ENCODE results near the gene ATG16L1.

GRCh38 chr2:233258211-233258610 lies 6.7 kb downstream of the ATG16L1 start:
- TF ChIP-seq EP300 (IDR thresholded peaks at IDR 0.05) (no peak), POLR2A (IDR thresholded peaks at IDR 0.05) (no peak), POLR2AphosphoS5 (IDR thresholded peaks at IDR 0.05) (no peak)
- TF ChIP-seq, protein P1, sequence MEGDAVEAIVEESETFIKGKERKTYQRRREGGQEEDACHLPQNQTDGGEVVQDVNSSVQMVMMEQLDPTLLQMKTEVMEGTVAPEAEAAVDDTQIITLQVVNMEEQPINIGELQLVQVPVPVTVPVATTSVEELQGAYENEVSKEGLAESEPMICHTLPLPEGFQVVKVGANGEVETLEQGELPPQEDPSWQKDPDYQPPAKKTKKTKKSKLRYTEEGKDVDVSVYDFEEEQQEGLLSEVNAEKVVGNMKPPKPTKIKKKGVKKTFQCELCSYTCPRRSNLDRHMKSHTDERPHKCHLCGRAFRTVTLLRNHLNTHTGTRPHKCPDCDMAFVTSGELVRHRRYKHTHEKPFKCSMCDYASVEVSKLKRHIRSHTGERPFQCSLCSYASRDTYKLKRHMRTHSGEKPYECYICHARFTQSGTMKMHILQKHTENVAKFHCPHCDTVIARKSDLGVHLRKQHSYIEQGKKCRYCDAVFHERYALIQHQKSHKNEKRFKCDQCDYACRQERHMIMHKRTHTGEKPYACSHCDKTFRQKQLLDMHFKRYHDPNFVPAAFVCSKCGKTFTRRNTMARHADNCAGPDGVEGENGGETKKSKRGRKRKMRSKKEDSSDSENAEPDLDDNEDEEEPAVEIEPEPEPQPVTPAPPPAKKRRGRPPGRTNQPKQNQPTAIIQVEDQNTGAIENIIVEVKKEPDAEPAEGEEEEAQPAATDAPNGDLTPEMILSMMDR (IDR thresholded peaks at IDR 0.05) = no peak
